Gastroesophageal sphincter (tissue), 3 donors: Measurements from ENCODE around the gene SMIM7.

Source experiments
- POLR2A ChIP-seq, 2 donors: fragments of 450-650 bp; IDR thresholded peaks; one replicate each; pipeline ENCODE4 v1.6.1; 2017; ENCODE audit warnings: antibody characterized with exemption in 2 of 2, mild to moderate bottlenecking in 2 of 2, moderate library complexity in 1 of 2
- POLR2AphosphoS5 ChIP-seq: sonication (generic); formaldehyde crosslinking; IDR thresholded peaks from one replicate; pipeline ENCODE4 v1.6.1; 2017; ENCODE audit warnings: antibody characterized with exemption
- TF ChIP-seq, protein P1 (sequence below), 4 experiments: fragments of 200-600 bp in 2 of 4; fragments of 450-650 bp in 2 of 4; sonication (generic) in 1 of 4; IDR thresholded peaks; one replicate each; pipeline ENCODE4 v1.5.1; 2017 to 2019; ENCODE audit warnings: antibody characterized with exemption in 4 of 4, mild to moderate bottlenecking in 2 of 4, moderate library complexity in 2 of 4

DNA sequence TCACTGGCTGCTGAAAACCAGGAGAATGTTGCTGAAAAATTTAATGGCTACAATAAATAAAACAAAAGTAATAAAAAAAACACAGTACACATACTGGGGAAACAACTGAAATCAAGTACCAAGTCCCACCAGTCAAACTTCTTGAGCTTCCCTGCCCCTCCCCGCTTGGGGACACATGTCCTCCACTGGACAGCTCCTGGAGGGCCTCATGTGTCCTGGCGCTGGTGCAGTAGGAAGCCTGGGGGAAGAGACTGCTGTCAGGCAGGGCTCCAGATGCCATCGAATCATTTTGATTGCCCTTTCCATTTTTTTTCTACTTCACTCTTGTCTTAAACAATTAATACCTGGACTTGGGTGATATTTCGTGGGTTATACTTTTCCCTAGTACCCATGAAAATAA lies 61.1 kb downstream of the SMIM7 start:
- TF ChIP-seq, protein P1, sequence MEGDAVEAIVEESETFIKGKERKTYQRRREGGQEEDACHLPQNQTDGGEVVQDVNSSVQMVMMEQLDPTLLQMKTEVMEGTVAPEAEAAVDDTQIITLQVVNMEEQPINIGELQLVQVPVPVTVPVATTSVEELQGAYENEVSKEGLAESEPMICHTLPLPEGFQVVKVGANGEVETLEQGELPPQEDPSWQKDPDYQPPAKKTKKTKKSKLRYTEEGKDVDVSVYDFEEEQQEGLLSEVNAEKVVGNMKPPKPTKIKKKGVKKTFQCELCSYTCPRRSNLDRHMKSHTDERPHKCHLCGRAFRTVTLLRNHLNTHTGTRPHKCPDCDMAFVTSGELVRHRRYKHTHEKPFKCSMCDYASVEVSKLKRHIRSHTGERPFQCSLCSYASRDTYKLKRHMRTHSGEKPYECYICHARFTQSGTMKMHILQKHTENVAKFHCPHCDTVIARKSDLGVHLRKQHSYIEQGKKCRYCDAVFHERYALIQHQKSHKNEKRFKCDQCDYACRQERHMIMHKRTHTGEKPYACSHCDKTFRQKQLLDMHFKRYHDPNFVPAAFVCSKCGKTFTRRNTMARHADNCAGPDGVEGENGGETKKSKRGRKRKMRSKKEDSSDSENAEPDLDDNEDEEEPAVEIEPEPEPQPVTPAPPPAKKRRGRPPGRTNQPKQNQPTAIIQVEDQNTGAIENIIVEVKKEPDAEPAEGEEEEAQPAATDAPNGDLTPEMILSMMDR (IDR thresholded peaks at IDR 0.05), result no peak
- TF ChIP-seq POLR2AphosphoS5, result no peak
- TF ChIP-seq POLR2A (IDR thresholded peaks at IDR 0.05), result no peak
